Measurements from ENCODE around the gene HTR6.

HTR6 gene

DNA sequence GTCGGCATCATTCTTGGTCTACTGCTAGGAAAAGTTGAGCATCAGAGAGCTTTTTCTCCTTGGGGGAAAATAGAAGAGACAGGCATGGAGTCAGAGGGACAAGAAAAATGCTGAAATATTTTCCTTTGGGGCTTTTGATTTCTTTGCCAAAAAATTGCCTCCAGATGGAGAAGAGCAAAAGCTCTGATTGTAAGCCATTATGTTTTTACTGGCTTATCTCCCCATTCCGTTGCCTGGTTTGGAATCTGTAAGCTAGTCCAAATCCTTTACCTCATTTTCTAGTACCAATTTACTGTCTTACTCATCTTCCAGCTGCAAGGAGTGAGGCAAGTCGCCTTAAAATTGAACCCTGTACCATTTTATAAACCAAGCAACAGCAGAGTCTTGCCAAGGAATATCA is 43.9 kb upstream of the HTR6 start:
- H3K4me3 ChIP-seq (ENCODE audit: control insufficient read depth, low read depth, low read length), result no peak overlapping the region
- TF ChIP-seq, protein P1, sequence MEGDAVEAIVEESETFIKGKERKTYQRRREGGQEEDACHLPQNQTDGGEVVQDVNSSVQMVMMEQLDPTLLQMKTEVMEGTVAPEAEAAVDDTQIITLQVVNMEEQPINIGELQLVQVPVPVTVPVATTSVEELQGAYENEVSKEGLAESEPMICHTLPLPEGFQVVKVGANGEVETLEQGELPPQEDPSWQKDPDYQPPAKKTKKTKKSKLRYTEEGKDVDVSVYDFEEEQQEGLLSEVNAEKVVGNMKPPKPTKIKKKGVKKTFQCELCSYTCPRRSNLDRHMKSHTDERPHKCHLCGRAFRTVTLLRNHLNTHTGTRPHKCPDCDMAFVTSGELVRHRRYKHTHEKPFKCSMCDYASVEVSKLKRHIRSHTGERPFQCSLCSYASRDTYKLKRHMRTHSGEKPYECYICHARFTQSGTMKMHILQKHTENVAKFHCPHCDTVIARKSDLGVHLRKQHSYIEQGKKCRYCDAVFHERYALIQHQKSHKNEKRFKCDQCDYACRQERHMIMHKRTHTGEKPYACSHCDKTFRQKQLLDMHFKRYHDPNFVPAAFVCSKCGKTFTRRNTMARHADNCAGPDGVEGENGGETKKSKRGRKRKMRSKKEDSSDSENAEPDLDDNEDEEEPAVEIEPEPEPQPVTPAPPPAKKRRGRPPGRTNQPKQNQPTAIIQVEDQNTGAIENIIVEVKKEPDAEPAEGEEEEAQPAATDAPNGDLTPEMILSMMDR (IDR thresholded peaks at IDR 0.05; ENCODE audit: control insufficient read depth, insufficient read depth, low read depth, low read length, missing control alignments), result no peak

DNA sequence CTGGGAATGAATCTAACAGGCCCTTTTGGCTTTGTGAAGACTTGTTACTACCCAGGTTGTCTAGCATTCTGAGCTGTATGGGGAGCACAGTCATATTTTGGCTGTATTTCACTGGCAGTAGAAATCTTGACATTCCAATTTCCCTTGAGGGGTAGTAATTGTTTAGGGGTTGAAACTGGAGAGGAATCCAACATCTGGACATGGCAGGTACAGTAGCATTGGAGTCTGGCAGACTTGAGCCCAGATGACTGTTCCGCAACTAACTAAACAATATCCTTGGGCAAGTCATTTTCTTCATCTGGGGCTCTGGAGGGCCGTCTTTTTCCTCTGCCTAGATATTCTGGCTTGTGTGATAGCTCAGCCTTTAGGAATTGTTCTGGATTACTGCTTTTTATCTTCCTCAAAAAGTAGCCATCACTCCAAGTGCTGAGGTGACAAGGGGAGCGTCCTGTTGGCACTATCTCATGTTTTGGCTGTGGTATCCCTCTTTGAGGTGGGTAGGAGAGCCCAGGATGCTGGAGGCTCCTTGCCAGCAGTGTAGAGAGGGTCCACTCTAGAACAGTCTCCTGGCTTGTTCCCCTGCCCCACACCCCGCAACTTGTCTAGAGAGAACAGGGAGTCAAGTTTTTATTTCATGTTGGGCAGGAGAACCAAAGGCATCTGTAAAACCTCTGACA is 43.3 kb upstream of the HTR6 start:
- TF ChIP-seq, protein P1 (IDR thresholded peaks at IDR 0.05; ENCODE audit: control insufficient read depth, insufficient read depth, low read depth, low read length, missing control alignments), result no peak
- H3K4me3 ChIP-seq (ENCODE audit: control insufficient read depth, low read depth, low read length), result no peak overlapping the region
- DNase-seq (ENCODE audit: low read depth), result no peak

More for the DNA sequence above, 43.9 kb upstream of the HTR6 start:
- DNase-seq (ENCODE audit: low read depth), result peak; percentile 60

DNA sequence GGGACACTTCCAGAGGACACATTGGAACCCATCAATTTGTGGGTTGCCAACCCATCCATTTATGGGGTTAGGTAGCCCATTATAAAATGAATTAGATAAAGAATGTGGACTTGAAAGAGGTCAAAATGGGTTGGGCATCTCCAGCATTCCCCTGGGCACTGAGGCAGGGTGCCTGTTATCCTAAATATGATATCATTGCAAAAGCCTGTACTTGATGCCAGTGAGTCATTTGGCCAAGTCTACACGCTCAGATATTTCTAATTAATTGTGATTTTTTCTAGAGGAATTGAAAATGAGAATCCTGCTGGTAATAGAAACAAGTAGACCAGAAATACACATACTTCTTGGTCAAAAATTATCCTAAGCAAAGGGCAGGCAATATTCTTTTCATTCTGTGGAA is 42.5 kb upstream of the HTR6 start:
- DNase-seq (ENCODE audit: low read depth), result no peak
- TF ChIP-seq, protein P1 (IDR thresholded peaks at IDR 0.05; ENCODE audit: control insufficient read depth, insufficient read depth, low read depth, low read length, missing control alignments), result no peak
- H3K4me3 ChIP-seq (ENCODE audit: control insufficient read depth, low read depth, low read length), result no peak overlapping the region

DNA sequence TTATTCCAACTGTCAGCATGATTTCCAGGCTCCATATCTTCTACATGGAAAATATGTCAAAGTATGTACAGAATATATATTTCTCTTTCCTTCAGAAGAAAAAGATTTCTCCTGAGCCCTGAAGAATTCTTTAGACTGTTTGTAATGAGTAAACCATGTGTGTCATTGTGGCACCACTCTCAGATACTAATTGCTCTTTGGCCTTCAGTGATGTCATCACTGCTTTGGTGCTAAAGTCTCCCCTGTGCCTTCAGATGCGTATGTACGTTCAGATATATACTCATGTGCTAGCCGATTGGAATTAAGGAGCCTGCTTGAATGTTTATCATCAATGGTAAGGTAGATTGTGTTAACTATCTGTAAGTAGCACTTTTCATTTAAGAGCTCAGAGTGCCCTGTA is 41.2 kb upstream of the HTR6 start:
- no peak overlapping the region for H3K4me3 ChIP-seq (ENCODE audit: control insufficient read depth, low read depth, low read length)
- TF ChIP-seq, protein P1 (IDR thresholded peaks at IDR 0.05; ENCODE audit: control insufficient read depth, insufficient read depth, low read depth, low read length, missing control alignments), result no peak

DNA sequence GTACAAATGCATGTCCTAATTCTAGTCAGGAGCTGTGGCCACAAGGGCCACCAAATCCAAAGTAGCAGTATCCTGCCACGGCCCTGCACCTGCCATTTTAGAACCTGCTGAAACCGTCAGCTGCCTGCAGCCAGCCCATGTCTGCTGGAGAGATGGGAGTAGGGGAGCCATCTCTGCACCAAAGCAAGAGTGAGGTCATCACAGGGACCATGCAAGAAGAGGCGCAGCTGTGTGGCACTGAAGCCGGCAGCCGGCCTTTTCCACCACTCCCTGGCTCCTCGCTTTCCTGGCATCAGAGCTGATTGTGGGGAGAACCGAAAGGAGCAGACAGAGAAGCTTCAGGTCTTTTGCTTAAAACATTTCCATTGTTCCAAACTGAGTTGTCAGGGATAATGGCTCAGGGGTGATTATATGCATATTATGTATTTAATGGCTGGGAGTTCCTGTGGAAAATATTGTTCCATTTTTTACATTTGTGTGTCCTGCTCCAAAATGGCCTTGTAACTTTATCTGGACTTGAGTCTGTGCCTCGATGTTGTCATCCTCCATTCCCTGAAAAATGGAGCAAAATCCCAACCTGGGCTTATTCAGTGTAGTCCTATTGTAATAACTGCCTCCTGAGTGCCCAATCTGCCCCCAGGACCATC is 39.3 kb upstream of the HTR6 start:
- H3K4me3 ChIP-seq (ENCODE audit: control insufficient read depth, low read depth, low read length), result no peak overlapping the region
- DNase-seq (ENCODE audit: low read depth), result no peak
- TF ChIP-seq, protein P1 (IDR thresholded peaks at IDR 0.05; ENCODE audit: control insufficient read depth, insufficient read depth, low read depth, low read length, missing control alignments), result no peak

More for the DNA sequence above, 41.2 kb upstream of the HTR6 start:
- no peak for DNase-seq (ENCODE audit: low read depth)

DNA sequence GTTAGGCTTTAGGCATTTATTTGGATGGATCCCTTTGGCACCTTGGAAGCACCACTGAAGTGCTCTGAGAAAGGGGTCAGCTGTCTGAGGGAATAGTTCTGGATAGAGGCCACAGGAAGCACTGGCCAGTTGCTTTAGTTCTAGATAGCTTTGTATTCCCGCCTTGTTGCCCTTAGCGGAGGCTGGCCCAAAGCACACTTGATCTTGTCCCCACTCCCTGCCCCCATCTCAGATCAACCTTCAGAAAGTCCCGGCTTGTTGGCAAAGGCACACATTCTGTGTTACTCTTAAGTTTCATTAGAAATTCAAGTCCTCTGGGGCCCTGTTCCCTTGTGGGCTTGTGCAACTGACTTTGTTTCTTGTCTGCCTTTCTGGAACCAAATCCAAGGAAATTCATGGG is 35.8 kb upstream of the HTR6 start:
- TF ChIP-seq, protein P1 (IDR thresholded peaks at IDR 0.05; ENCODE audit: control insufficient read depth, insufficient read depth, low read depth, low read length, missing control alignments), result no peak
- DNase-seq (ENCODE audit: low read depth), result no peak
- no peak overlapping the region for H3K4me3 ChIP-seq (ENCODE audit: control insufficient read depth, low read depth, low read length)

Data from AG09309 (cell line).